HG02938 (cell line): ENCODE results near the gene SYT2.
A peak's percentile ranks its signal among the peaks of the same experiment; 100 is the strongest.
"Not testable (repeated sequence)": the region's sequence is repeated elsewhere in the genome, so short reads cannot be mapped to it uniquely, and the experiment has no call there.

ENCODE experiments used
- ATAC-seq: cut with Tn5 transposase; IDR thresholded peaks from one replicate; pipeline ENCODE4 v1.9.1; 2021; ENCODE audit warnings: mild to moderate bottlenecking, moderate library complexity; ENCODE audit not compliant: unreplicated experiment

Gene SYT2

GRCh38 chr1:202625416-202626360 is 84.6 kb downstream of the SYT2 start:
- no peak for ATAC-seq

GRCh38 chr1:202624781-202625108 is 85.5 kb downstream of the SYT2 start:
- ATAC-seq, result no peak

- no peak for ATAC-seq
Measured at GRCh38 chr1:202624088-202624780, 86.0 kb downstream of the SYT2 start.

GRCh38 chr1:202623476-202623875 is 86.8 kb downstream of the SYT2 start:
- ATAC-seq, result not testable (repeated sequence)

- ATAC-seq, result no peak
Measured at GRCh38 chr1:202623075-202623474, 87.2 kb downstream of the SYT2 start.

- ATAC-seq, result no peak
Measured at GRCh38 chr1:202622388-202622787, 87.9 kb downstream of the SYT2 start.

- ATAC-seq, result no peak
Measured at GRCh38 chr1:202621446-202621845, 88.8 kb downstream of the SYT2 start.

- not testable (repeated sequence) for ATAC-seq
Measured at GRCh38 chr1:202620036-202620435, 90.2 kb downstream of the SYT2 start.

- no peak for ATAC-seq
Measured at GRCh38 chr1:202619505-202619904, 90.7 kb downstream of the SYT2 start.

GRCh38 chr1:202619012-202619411 is 91.2 kb downstream of the SYT2 start:
- not testable (repeated sequence) for ATAC-seq

GRCh38 chr1:202616355-202616915 is 93.8 kb downstream of the SYT2 start:
- ATAC-seq, result peak; percentile 25

- ATAC-seq, result peak; percentile 60
Measured at GRCh38 chr1:202615501-202616354, 94.5 kb downstream of the SYT2 start.

GRCh38 chr1:202615208-202615500 is 95.1 kb downstream of the SYT2 start:
- not testable (repeated sequence) for ATAC-seq

- not testable (repeated sequence) for ATAC-seq
Measured at GRCh38 chr1:202614363-202615207, 95.7 kb downstream of the SYT2 start.

- ATAC-seq, result no peak
Measured at GRCh38 chr1:202613571-202613970, 96.7 kb downstream of the SYT2 start.

GRCh38 chr1:202612036-202612435 is 98.2 kb downstream of the SYT2 start:
- not testable (repeated sequence) for ATAC-seq

- no peak for ATAC-seq
Measured at GRCh38 chr1:202605515-202605914, 104.7 kb downstream of the SYT2 start.

GRCh38 chr1:202603435-202603834 is 106.8 kb downstream of the SYT2 start:
- ATAC-seq, result no peak

- no peak for ATAC-seq
Measured at GRCh38 chr1:202600432-202601041, 109.7 kb downstream of the SYT2 start.
